HepG2 (cell line): ENCODE data around the gene WNK4. TPM values are rescaled to one million over a fixed set of nuclear protein-coding genes. Genes with fewer than 3 reads are reported as not detected.

Experiments
- DNMT1 ChIP-seq: sonication (generic); formaldehyde crosslinking; IDR thresholded peaks from 2 replicates; pipeline ENCODE4 v1.5.1; 2020; ENCODE audit warnings: mild to moderate bottlenecking, missing genetic modification reagents
- IKZF4 ChIP-seq: sonication (generic); formaldehyde crosslinking; IDR thresholded peaks from 2 replicates; pipeline ENCODE4 v1.5.1; 2020; ENCODE audit warnings: borderline replicate concordance, mild to moderate bottlenecking, low read depth, missing genetic modification reagents; ENCODE audit errors: not compliant biosample characterization
- MED1 ChIP-seq: sonication (generic); formaldehyde crosslinking; IDR thresholded peaks from 2 replicates; pipeline ENCODE4 v1.4.0; 2020; ENCODE audit warnings: missing genetic modification reagents
- MED13 ChIP-seq: sonication (generic); formaldehyde crosslinking; IDR thresholded peaks from 2 replicates; pipeline ENCODE4 v1.5.0; 2020; ENCODE audit warnings: missing genetic modification reagents
- PITX1 ChIP-seq: sonication (generic); formaldehyde crosslinking; IDR thresholded peaks from 2 replicates; pipeline ENCODE4 v1.5.1; 2020; ENCODE audit warnings: mild to moderate bottlenecking, missing genetic modification reagents
- POGZ ChIP-seq: sonication (generic); formaldehyde crosslinking; IDR thresholded peaks from 2 replicates; pipeline ENCODE4 v1.4.0; 2020; ENCODE audit warnings: mild to moderate bottlenecking, missing genetic modification reagents
- PTBP1 ChIP-seq: fragments of 200-400 bp; formaldehyde crosslinking; IDR thresholded peaks from 2 replicates; pipeline ENCODE4 v1.6.1; 2018; ENCODE audit warnings: low read length, low read depth; ENCODE audit not compliant: poor library complexity, severe bottlenecking
- SALL1 ChIP-seq: sonication (generic); formaldehyde crosslinking; IDR thresholded peaks from 2 replicates; pipeline ENCODE4 v1.8.0; 2022; ENCODE audit warnings: mild to moderate bottlenecking, missing genetic modification reagents
- SPEN ChIP-seq: sonication (generic); formaldehyde crosslinking; IDR thresholded peaks from 2 replicates; pipeline ENCODE4 v1.5.1; 2020; ENCODE audit warnings: low read depth, mild to moderate bottlenecking, missing genetic modification reagents
- TAF1 ChIP-seq: sonication (generic); formaldehyde crosslinking; IDR thresholded peaks from 2 replicates; pipeline ENCODE4 v1.4.0; 2020; ENCODE audit warnings: missing genetic modification reagents
- ZBTB21 ChIP-seq: sonication (generic); formaldehyde crosslinking; IDR thresholded peaks from 2 replicates; pipeline ENCODE4 v1.4.0; 2020; ENCODE audit warnings: missing genetic modification reagents
- ZBTB7B ChIP-seq: sonication (generic); formaldehyde crosslinking; IDR thresholded peaks from 2 replicates; pipeline ENCODE4 v1.4.0; 2020; ENCODE audit warnings: missing genetic modification reagents
- ZNF234 ChIP-seq: sonication (generic); formaldehyde crosslinking; conservative IDR thresholded peaks from 2 replicates; pipeline ENCODE4 v1.5.1; 2020; ENCODE audit warnings: mild to moderate bottlenecking, missing genetic modification reagents
- ZNF3 ChIP-seq: IDR thresholded peaks from 2 replicates; pipeline ENCODE4 v1.7.0; 2017; ENCODE audit warnings: inconsistent platforms
- ZNF382 ChIP-seq: sonication (generic); formaldehyde crosslinking; IDR thresholded peaks from 2 replicates; pipeline ENCODE4 v1.5.0; 2020; ENCODE audit warnings: missing genetic modification reagents, mild to moderate bottlenecking, borderline replicate concordance
- ZNF563 ChIP-seq: sonication (generic); formaldehyde crosslinking; IDR thresholded peaks from 2 replicates; pipeline ENCODE4 v1.8.0; 2022; ENCODE audit warnings: mild to moderate bottlenecking, moderate library complexity, missing genetic modification reagents
- ZNF784 ChIP-seq: sonication (generic); formaldehyde crosslinking; IDR thresholded peaks from 2 replicates; pipeline ENCODE4 v1.5.1; 2020; ENCODE audit warnings: missing genetic modification reagents, mild to moderate bottlenecking, borderline replicate concordance
- ZNF883 ChIP-seq: sonication (generic); formaldehyde crosslinking; IDR thresholded peaks from 2 replicates; pipeline ENCODE4 v1.5.1; 2020; ENCODE audit warnings: mild to moderate bottlenecking, missing genetic modification reagents; ENCODE audit errors: not compliant biosample characterization
- polyA plus RNA-seq, 8 experiments: library from polyadenylated mRNA; depleted of rRNA in 3 of 8; stranded (reverse) in 7 of 8; unstranded in 1 of 8; fragments of >200 nt; fragmentation: Illumina TruSeq in 4 of 8; extraction: Trizol in 4 of 8; gene quantifications; 2 replicates each; pipeline versions ENCODE4 v1.2.1 to v1.2.3, GENCODE V29; 2011 to 2016; ENCODE audit warnings: low read depth in 4 of 8, missing spikeins in 1 of 8, mixed read lengths in 1 of 8; ENCODE audit not compliant: insufficient read depth in 1 of 8
- total RNA-seq, 5 experiments: library from RNA; depleted of rRNA; stranded (reverse); fragments of >200 nt; fragmentation: Illumina TruSeq; extraction: Trizol; gene quantifications; 2 replicates each; pipeline ENCODE4 v1.2.3, GENCODE V29; 2016; ENCODE audit warnings: low read depth in 1 of 5
- TF ChIP-seq, protein P1 (sequence below): sonication (generic); formaldehyde crosslinking; IDR thresholded peaks from 2 replicates; pipeline ENCODE4 v1.5.0; 2020; ENCODE audit warnings: mild to moderate bottlenecking, missing genetic modification reagents, borderline replicate concordance
- TF ChIP-seq, protein P2 (sequence below): sonication (generic); formaldehyde crosslinking; conservative IDR thresholded peaks from 2 replicates; pipeline ENCODE4 v1.8.0; 2022; ENCODE audit warnings: mild to moderate bottlenecking, moderate library complexity, missing genetic modification reagents
- TF ChIP-seq, protein P3 (sequence below): sonication (generic); formaldehyde crosslinking; IDR thresholded peaks from 2 replicates; pipeline ENCODE4 v1.4.0; 2020; ENCODE audit warnings: missing genetic modification reagents

WNK4 gene
- total and polyA plus RNA-seq, 2 of the 13 experiments (the other 11 are each of a cell fraction or from before 2014, with no cell fraction given), result 2.7 to 13.7 TPM

DNA sequence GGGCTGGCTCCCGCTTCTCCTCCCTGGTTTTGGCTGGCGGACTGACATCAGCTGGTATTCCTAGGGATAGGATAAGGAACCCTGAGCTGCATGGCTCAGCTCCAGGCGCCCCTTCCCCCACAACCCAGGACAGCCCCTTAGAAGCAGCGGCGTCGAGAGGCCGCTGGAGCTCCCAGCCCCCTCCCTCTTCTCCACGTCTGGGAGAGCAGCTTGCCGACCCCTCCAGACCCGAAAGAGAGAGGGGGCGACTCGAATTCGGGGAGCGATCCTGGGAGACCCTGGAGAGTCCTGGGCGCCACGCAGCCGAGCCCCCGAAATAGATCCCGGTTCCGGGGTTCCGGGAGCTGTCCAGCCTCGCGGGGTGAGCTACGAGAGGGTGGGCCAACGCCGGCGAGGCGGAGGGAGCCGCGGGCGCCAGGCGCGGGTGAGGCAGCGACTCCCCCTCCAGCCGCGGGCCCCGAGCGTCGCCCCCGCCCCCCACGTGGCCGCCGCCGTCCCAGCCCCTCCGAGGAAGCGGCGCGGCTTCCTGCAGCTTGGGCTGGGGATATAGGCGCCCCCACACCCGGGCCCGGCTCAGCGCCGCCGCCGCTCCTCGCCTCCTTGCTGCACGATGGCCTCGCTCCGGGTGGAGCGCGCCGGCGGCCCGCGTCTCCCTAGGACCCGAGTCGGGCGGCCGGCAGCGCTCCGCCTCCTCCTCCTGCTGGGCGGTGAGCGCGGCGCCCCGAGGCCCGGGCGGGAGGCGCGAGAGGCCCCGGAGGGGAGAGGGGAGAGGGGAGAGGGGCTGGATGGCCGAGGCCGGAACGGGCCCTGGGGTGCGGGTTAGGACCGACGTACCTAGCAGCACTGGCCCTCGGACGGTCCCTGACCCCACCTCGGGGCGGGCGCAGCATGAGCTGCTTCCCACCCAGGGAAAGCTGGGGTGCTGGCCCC lies 19.5 kb upstream of the WNK4 start, which contains the start of gene RAMP2 (continued):
- TF ChIP-seq ZNF784 (CRISPR knock-in tag) (peak; percentile 91), ZNF234 (CRISPR knock-in tag) (0 out of 2 replicates have a peak, but pooled peaks have one; percentile 22), ZNF563 (CRISPR knock-in tag) (peak; percentile 85), DNMT1 (peak; percentile 44; the same call in 1 of the 2 replicates), ZBTB21 (CRISPR knock-in tag) (no peak), SPEN (CRISPR knock-in tag) (peak; percentile 63), IKZF4 (peak; percentile 86), TAF1 (CRISPR knock-in tag) (no peak), ZBTB7B (CRISPR knock-in tag) (peak; percentile 26; the same call in 1 of the 2 replicates), ZNF3 (no peak), ZNF382 (no peak), MED1 (CRISPR knock-in tag) (no peak), PITX1 (CRISPR knock-in tag) (peak; percentile 37; the same call in 1 of the 2 replicates), SALL1 (CRISPR knock-in tag) (peak; percentile 60), PTBP1 (peak; percentile 55), MED13 (no peak), ZNF883 (CRISPR knock-in tag) (peak; percentile 79), POGZ (no peak)
- TF ChIP-seq, protein P1, sequence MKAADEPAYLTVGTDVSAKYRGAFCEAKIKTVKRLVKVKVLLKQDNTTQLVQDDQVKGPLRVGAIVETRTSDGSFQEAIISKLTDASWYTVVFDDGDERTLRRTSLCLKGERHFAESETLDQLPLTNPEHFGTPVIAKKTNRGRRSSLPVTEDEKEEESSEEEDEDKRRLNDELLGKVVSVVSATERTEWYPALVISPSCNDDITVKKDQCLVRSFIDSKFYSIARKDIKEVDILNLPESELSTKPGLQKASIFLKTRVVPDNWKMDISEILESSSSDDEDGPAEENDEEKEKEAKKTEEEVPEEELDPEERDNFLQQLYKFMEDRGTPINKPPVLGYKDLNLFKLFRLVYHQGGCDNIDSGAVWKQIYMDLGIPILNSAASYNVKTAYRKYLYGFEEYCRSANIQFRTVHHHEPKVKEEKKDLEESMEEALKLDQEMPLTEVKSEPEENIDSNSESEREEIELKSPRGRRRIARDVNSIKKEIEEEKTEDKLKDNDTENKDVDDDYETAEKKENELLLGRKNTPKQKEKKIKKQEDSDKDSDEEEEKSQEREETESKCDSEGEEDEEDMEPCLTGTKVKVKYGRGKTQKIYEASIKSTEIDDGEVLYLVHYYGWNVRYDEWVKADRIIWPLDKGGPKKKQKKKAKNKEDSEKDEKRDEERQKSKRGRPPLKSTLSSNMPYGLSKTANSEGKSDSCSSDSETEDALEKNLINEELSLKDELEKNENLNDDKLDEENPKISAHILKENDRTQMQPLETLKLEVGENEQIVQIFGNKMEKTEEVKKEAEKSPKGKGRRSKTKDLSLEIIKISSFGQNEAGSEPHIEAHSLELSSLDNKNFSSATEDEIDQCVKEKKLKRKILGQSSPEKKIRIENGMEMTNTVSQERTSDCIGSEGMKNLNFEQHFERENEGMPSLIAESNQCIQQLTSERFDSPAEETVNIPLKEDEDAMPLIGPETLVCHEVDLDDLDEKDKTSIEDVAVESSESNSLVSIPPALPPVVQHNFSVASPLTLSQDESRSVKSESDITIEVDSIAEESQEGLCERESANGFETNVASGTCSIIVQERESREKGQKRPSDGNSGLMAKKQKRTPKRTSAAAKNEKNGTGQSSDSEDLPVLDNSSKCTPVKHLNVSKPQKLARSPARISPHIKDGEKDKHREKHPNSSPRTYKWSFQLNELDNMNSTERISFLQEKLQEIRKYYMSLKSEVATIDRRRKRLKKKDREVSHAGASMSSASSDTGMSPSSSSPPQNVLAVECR (CRISPR knock-in tag), result peak; percentile 66; the same call in 1 of the 2 replicates
- TF ChIP-seq, protein P2, sequence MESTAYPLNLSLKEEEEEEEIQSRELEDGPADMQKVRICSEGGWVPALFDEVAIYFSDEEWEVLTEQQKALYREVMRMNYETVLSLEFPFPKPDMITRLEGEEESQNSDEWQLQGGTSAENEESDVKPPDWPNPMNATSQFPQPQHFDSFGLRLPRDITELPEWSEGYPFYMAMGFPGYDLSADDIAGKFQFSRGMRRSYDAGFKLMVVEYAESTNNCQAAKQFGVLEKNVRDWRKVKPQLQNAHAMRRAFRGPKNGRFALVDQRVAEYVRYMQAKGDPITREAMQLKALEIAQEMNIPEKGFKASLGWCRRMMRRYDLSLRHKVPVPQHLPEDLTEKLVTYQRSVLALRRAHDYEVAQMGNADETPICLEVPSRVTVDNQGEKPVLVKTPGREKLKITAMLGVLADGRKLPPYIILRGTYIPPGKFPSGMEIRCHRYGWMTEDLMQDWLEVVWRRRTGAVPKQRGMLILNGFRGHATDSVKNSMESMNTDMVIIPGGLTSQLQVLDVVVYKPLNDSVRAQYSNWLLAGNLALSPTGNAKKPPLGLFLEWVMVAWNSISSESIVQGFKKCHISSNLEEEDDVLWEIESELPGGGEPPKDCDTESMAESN, result peak; percentile 70; the same call in 1 of the 2 replicates
- TF ChIP-seq, protein P3, sequence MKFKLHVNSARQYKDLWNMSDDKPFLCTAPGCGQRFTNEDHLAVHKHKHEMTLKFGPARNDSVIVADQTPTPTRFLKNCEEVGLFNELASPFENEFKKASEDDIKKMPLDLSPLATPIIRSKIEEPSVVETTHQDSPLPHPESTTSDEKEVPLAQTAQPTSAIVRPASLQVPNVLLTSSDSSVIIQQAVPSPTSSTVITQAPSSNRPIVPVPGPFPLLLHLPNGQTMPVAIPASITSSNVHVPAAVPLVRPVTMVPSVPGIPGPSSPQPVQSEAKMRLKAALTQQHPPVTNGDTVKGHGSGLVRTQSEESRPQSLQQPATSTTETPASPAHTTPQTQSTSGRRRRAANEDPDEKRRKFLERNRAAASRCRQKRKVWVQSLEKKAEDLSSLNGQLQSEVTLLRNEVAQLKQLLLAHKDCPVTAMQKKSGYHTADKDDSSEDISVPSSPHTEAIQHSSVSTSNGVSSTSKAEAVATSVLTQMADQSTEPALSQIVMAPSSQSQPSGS (CRISPR knock-in tag), result no peak
